Body of pancreas (tissue), 4 donors: ENCODE measurements around the gene GARNL3. TPM values are rescaled to one million over a fixed set of nuclear protein-coding genes. Genes with fewer than 3 reads are reported as not detected.

Experiments used
- ATAC-seq: fragments of 150-250 bp; one replicate; pipeline ENCODE4 v1.9.1; 2016
- DNase-seq, 4 donors: peaks; one replicate each; pipeline ENCODE4 v3.0.0-alpha.2; 2019
- H3K27ac ChIP-seq, 4 donors: fragments of 200-600 bp; sonication (generic); 1 replicate in 3 of 4; 2 replicates in 1 of 4; pipeline versions ENCODE4 v1.5.1 to v1.6.1; 2016 to 2019; ENCODE audit warnings: mild to moderate bottlenecking in 1 of 4, mixed read lengths in 1 of 4, moderate library complexity in 1 of 4
- H3K27me3 ChIP-seq, 2 donors: fragments of 200-600 bp; sonication (generic); one replicate each; pipeline ENCODE4 v1.6.0; 2016; ENCODE audit warnings: mild to moderate bottlenecking in 1 of 2
- H3K36me3 ChIP-seq, 2 donors: fragments of 200-600 bp; sonication (generic); replicated peaks in 1 of 2; 2 replicates each; pipeline ENCODE4 v1.5.1; 2016; ENCODE audit warnings: low read depth in 2 of 2; ENCODE audit not compliant: insufficient read depth in 1 of 2
- H3K4me1 ChIP-seq: fragments of 200-600 bp; sonication (generic); one replicate; pipeline ENCODE4 v1.6.0; 2016
- H3K4me3 ChIP-seq, 2 donors: fragments of 200-600 bp; sonication (generic); 1 replicate in 1 of 2; 2 replicates in 1 of 2; pipeline ENCODE4 v1.5.1; 2016 to 2019
- H3K9me3 ChIP-seq, 3 donors: fragments of 200-600 bp; sonication (generic); 1 replicate in 2 of 3; 2 replicates in 1 of 3; pipeline ENCODE4 v1.5.1; 2016
- CTCF ChIP-seq, 7 experiments: fragments of 450-650 bp in 4 of 7; fragments of 200-600 bp in 3 of 7; sonication (generic) in 3 of 7; IDR thresholded peaks; one replicate each; pipeline ENCODE4 v1.5.1; 2016 to 2019; ENCODE audit warnings: antibody characterized with exemption in 7 of 7
- POLR2A ChIP-seq, 3 donors: fragments of 450-650 bp; IDR thresholded peaks; one replicate each; pipeline ENCODE4 v1.6.1; 2016; ENCODE audit warnings: antibody characterized with exemption in 3 of 3, mild to moderate bottlenecking in 2 of 3
- WGBS, 2 donors: methylation state at CpG; one replicate each; pipeline ENCODE4 v1.1.5; 2017; 5-methylcytosine and 5-hydroxymethylcytosine counted together
- intact Hi-C: fragments of 100-400 bp; cut with DNase I; formaldehyde crosslinking; loops from one replicate; pipeline ENCODE4 v1.15.1; 2023
- total RNA-seq, 2 donors: library from RNA; depleted of rRNA; stranded (reverse); fragments of >200 nt; gene quantifications; one replicate each; pipeline ENCODE4 v1.1.0, GENCODE V29; 2016

Gene GARNL3
- total RNA-seq, 2 donors from 2014 or later = 5.9 to 23.6 TPM

GRCh38 chr9:127369428-127369827, 104.9 kb downstream of the GARNL3 start:
- no peaks in the 10 kb centered on the region for H3K9me3 ChIP-seq
- WGBS, 2 donors = 88 to 93% methylated on average over 8 of the region's 8 CpGs
- no peak overlapping the region for H3K4me3 ChIP-seq
- no peaks in the 10 kb centered on the region for H3K4me1 ChIP-seq
- DNase-seq (no peak), ATAC-seq (no peak)
- TF ChIP-seq POLR2A (IDR thresholded peaks at IDR 0.05) (no peak), CTCF (IDR thresholded peaks at IDR 0.05) (no peak)
- H3K27me3 ChIP-seq = no peaks in the 10 kb centered on the region
- no peaks in the 10 kb centered on the region for H3K36me3 ChIP-seq
- H3K27ac ChIP-seq = no peak overlapping the region
- intact Hi-C loops = no loop called here

- Histone ChIP-seq H3K36me3 (no peaks in the 10 kb centered on the region), H3K27ac (no peak overlapping the region), H3K9me3 (no peaks in the 10 kb centered on the region), H3K4me1 (no peaks in the 10 kb centered on the region), H3K4me3 (no peak overlapping the region), H3K27me3 (no peaks in the 10 kb centered on the region)
- intact Hi-C loops = no loop called here
- DNase-seq (no peak), ATAC-seq (no peak)
- no peak for TF ChIP-seq POLR2A (IDR thresholded peaks at IDR 0.05)
- TF ChIP-seq CTCF (IDR thresholded peaks at IDR 0.05) = no peak
- WGBS, 2 donors = 64 to 77% methylated on average over 7 of the region's 7 CpGs
Observed at GRCh38 chr9:127370147-127370579, 105.6 kb downstream of the GARNL3 start.

- intact Hi-C loops = no loop called here
- no peak overlapping the region for H3K4me3 ChIP-seq
- H3K9me3 ChIP-seq = no peaks in the 10 kb centered on the region
- DNase-seq (no peak), ATAC-seq (no peak)
- H3K36me3 ChIP-seq = no peaks in the 10 kb centered on the region
- TF ChIP-seq CTCF (IDR thresholded peaks at IDR 0.05) (no peak), POLR2A (IDR thresholded peaks at IDR 0.05) (no peak)
- H3K27ac ChIP-seq = no peak overlapping the region
- H3K4me1 ChIP-seq = no peaks in the 10 kb centered on the region
- H3K27me3 ChIP-seq = no peaks in the 10 kb centered on the region
- 76 to 78% methylated on average over 13 of the region's 13 CpGs for WGBS, 2 donors
Observed at GRCh38 chr9:127370672-127371648, 106.4 kb downstream of the GARNL3 start.

GRCh38 chr9:127380479-127380878, 115.9 kb downstream of the GARNL3 start:
- ATAC-seq = no peak

More at GRCh38 chr9:127380479-127380878, 115.9 kb downstream of the GARNL3 start:
- H3K27me3 ChIP-seq = no peaks in the 10 kb centered on the region
- 89 to 93% methylated on average over 3 of the region's 3 CpGs for WGBS, 2 donors
- no peaks in the 10 kb centered on the region for H3K4me1 ChIP-seq
- H3K27ac ChIP-seq = no peak overlapping the region
- no peaks in the 10 kb centered on the region for H3K36me3 ChIP-seq
- no peak overlapping the region for H3K4me3 ChIP-seq
- DNase-seq = no peak
- intact Hi-C loops = no loop called here
- TF ChIP-seq POLR2A (IDR thresholded peaks at IDR 0.05) (no peak), CTCF (IDR thresholded peaks at IDR 0.05) (no peak)
- no peaks in the 10 kb centered on the region for H3K9me3 ChIP-seq
